GM12891 (cell line): ENCODE measurements around the gene S100A7A.
"Not testable (repeated sequence)": the region's sequence is repeated elsewhere in the genome, so short reads cannot be mapped to it uniquely, and the experiment has no call there.

Source experiments
- DNase-seq: peaks from one replicate; pipeline ENCODE4 v3.0.0; 2011; ENCODE audit warnings: low spot score; ENCODE audit not compliant: insufficient read length
- FAIRE-seq: peaks from 2 replicates; lab custom pipeline; 2011; peaks lifted over from hg19 to GRCh38; lab: Jason Lieb, UNC
- PAX5 ChIP-seq: IDR thresholded peaks from 2 replicates; pipeline ENCODE4 v1.6.1; 2011; ENCODE audit warnings: low read length, moderate library complexity, mild to moderate bottlenecking; ENCODE audit not compliant: insufficient read depth, severe bottlenecking
- POLR2A ChIP-seq: IDR thresholded peaks from 2 replicates; pipeline ENCODE4 v1.6.1; 2011; ENCODE audit warnings: low read depth, low read length, control low read depth
- POLR2AphosphoS5 ChIP-seq: IDR thresholded peaks from 2 replicates; pipeline ENCODE4 v1.6.1; 2011; ENCODE audit warnings: low read depth, low read length, control low read depth
- POU2F2 ChIP-seq: IDR thresholded peaks from 2 replicates; pipeline ENCODE4 v1.6.1; 2011; ENCODE audit warnings: low read depth, mild to moderate bottlenecking, control low read depth, low read length, moderate library complexity
- SPI1 ChIP-seq: IDR thresholded peaks from 2 replicates; pipeline ENCODE4 v1.6.1; 2011; ENCODE audit warnings: low read depth, low read length, control low read depth
- TAF1 ChIP-seq: IDR thresholded peaks from 2 replicates; pipeline ENCODE4 v1.6.1; 2011; ENCODE audit warnings: low read depth, low read length, control low read depth

Gene S100A7A

DNA sequence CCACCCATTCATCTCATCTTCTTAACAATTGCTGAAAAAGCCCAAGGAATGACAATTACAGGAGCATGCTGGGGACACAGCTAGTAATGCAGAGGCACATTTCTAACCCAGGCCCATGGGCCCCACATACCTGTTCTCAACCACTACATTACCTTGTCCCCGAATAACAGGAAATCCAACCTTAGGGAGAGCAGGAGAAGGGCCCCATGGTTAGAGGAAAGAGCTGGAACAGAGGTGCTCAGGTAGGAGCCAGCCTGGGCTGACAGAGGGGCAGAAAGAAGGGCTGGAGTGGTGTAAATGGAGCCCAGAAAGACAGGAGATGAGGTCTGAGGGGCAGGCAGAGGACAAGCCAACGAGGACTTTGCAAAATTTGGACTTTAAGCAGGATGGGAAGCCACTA, 14.1 kb upstream of the S100A7A start:
- no peak for FAIRE-seq
- TF ChIP-seq PAX5 (no peak), POLR2AphosphoS5 (no peak), TAF1 (no peak), SPI1 (no peak), POLR2A (no peak), POU2F2 (no peak)

DNA sequence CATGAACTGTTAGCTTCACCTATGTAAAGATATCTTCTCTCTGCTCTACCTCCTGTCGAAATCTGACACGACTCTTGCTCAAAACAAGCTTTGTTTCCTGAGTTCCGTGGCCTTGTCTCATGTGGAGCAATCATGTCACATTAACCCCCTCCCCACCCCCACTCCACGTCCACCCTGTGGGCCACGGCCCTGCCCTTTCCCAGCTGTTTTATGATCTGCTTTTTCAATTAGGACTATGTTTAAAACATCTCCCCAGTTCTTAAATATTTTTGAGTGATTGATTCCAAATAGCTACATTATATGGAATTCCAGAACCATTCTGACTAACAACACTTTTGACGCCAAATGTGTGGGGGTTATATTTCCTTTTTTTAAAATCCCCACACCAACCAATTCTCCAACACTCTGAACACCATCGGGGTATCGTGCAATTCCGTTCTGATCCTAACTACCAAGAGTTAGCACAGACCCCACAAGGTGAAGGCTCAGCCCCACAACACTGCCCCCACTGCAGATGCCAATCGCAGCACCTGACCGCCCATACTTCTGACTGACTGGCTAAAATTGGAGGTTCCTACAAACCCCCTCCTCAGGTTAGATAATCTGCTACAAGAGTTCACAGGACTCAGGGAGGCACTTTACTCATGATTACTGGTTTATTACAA, 12.8 kb upstream of the S100A7A start:
- DNase-seq (no peak), FAIRE-seq (no peak)
- TF ChIP-seq POU2F2 = no peak
- no peak for TF ChIP-seq SPI1
- no peak for TF ChIP-seq PAX5
- TF ChIP-seq TAF1 = no peak
- TF ChIP-seq POLR2A = no peak
- no peak for TF ChIP-seq POLR2AphosphoS5

More for the DNA sequence above, 14.1 kb upstream of the S100A7A start:
- no peak for DNase-seq

DNA sequence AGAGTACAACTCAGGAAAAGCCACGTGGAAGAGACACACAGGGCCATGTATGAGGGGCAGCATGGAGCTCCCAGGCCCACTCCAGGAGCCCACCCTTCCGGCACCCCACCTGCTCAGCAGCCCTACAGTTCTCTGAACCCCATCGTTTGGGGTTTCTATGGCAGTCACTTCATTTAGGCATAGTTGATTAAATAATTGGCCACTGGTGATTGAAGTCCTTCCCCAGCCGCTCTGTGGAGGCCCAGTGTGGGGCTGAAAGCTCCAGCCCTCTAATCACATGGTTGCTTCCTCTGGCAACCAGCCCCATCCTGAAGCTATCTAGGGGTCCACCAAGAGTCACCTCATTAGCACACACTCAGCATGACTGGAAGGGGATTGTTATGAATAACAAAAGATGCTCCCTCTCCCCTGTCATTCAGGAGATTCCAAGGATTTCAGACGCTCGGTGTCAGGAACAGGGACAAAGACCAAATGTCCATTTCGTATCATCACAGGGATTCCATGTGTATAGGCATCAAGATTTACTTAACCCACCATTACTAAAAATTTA, 12.2 kb upstream of the S100A7A start:
- FAIRE-seq = no peak

DNA sequence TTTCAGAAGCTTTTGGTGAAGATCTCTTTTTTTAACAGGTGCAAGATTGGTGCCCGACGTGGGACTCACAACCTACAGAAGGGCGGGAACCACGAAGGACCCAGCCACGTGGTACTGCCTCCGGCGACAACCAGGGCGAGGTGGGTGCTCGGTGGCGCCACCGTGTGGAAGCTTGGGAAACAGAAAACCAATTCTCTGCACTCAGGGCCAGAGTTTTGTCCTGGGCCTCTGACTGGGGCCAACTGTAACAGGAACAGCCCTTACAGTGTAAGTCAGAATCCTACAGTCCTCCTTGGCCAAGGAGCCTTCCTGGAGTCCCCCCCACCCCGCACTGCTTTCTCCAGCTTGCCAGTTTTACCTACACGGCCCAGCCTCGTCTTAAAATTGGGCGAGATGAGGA, 11.6 kb upstream of the S100A7A start:
- FAIRE-seq (no peak), DNase-seq (peak; percentile 39)
- TF ChIP-seq TAF1 (no peak), POLR2AphosphoS5 (no peak), POU2F2 (no peak), PAX5 (no peak)

More for the DNA sequence above, 12.2 kb upstream of the S100A7A start:
- TF ChIP-seq POU2F2 = no peak
- TF ChIP-seq POLR2AphosphoS5 = no peak
- TF ChIP-seq PAX5 = no peak
- no peak for TF ChIP-seq TAF1
- TF ChIP-seq POLR2A = no peak
- DNase-seq = no peak

DNA sequence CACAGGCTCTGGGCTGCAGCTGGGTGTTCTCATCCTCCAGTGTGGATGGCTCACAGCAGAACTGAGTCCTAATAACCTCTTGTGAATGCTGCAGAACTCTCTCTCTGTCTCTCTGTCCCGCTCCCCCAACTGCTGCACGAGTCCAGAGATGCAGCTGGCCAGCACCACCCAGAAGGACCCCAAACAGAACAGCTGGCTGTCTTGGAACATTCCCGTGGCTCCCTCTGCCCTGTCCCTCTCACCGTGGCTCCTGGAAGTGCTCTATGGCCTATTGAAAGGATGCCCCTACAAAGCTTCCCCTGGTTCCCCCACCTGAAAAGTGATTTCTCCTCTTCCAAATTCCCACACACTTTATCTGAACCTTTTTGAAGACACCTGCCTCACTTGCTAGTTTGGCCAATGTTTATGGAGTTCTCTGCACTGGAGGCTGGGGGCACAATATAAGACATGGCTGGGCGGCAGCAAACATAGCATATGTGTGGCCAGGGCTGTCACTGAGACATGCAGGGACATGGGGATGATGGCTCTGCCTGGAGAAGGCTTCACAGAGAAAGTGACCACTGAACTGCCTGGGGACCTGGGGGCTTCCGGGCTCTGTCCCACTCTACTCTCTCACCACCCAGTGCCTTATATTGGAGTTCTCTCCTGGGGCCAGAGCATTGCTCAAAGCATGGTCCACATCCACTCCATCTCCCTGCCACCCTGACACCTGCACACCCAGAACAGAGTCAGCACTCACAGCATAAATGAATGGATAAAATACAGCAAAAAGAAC, 10.3 kb upstream of the S100A7A start:
- FAIRE-seq, DNase-seq: not testable (repeated sequence)

DNA sequence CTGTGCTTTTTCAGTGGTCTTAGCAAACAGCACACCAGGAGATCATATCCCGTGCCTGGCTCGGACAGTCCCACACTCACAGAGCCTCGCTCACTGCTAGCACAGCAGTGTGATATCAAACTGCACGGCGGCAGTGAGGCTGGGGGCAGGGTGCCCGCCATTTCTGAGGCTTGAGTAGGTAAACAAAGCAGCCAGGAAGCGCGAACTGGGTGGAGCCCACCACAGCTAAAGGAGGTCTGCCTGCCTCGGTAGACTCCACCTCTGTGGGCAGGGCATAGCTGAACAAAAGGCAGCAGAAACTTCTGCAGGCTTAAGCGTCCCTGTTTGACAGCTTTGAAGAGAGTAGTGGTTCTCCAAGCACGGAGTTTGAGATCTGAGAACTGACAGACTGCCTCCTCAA, 9.0 kb upstream of the S100A7A start:
- FAIRE-seq = not testable (repeated sequence)

DNA sequence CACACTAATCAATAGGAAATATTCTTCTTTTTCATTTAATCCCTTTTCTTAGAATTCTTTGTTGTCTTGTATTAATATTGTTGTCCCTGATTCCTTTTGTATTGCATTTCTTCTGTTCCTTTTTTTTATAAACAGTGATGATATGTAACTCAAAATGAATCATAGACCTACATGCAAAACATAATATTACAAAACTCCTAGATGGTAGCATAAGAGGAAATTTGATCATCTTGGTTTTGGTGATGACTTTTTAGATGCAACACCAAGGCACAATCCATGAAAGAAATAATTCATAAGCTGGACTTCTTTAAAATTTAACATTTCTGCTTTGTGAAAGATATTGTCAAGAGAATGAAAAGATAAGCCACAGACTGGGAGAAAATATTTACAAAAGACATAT, 2.4 kb upstream of the S100A7A start:
- not testable (repeated sequence) for FAIRE-seq, DNase-seq

More for the DNA sequence above, 9.0 kb upstream of the S100A7A start:
- DNase-seq = not testable (repeated sequence)

DNA sequence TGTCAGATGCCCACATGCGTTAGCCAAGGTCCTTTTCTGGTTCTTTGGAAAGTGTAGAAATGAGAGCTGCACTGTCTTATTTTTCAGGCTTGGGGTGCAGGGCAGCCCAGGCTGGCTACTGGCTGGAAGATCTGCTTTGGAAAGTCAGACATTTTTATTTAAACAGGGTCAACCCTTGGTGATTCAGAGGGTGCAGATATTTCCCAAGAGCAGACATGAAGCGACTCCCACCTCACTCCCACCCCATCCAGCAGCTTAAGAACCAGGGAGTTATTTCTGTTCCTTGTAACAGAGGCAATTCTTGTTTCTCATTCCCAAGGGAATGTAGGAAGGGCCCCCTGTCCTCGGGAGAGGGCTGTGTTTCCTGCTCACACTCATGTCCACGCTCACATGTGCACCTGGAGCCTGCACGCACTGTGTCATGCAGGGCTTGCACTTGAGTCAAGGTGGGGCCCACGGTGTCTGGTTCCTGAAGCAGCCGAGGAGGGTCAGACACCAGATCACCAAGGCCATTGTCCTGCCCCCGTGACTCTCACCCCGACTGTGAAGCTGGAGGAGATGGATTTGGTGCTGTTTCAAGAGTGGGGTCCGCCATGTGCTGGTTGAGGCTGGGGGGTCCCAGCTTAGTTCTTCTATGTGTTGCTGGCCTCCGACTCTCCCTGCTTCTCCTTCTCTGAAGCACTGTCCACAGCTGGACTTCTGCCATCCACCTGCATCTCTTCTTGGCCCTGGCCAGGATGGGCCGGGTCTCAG, 992 bp downstream of the S100A7A start:
- DNase-seq = no peak
- no peak for TF ChIP-seq TAF1
- TF ChIP-seq POLR2AphosphoS5 = no peak
- no peak for TF ChIP-seq POLR2A
- no peak for TF ChIP-seq PAX5
- TF ChIP-seq SPI1 = no peak
- TF ChIP-seq POU2F2 = no peak
- no peak for FAIRE-seq

DNA sequence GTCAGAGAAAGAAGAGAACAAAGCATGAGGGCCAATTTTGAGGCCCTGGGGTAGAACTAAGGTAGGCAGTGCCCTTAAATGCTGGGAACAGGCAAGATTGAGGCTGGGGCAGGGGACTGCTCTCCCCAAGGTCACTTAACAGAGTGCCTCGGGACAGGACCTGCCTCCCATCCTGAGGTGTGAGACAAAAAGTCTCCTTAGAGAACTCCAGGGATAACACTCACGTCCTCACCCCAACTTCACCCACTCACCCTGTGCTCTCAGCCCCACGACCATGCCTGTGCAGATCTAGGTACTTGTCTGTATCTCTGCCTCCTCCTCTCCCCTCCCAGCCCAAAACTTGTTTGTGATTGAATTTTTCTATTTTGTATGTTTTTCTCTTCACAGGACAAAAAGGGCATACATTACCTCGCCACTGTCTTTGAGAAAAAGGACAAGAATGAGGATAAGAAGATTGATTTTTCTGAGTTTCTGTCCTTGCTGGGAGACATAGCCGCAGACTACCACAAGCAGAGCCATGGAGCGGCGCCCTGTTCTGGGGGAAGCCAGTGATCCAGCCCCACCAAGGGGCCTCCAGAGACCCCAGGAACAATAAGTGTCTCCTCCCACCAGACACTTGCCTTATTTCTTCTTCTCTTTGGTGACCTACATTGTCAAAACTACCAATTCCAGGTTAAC, 2.6 kb downstream of the S100A7A start:
- DNase-seq, FAIRE-seq: not testable (repeated sequence)

DNA sequence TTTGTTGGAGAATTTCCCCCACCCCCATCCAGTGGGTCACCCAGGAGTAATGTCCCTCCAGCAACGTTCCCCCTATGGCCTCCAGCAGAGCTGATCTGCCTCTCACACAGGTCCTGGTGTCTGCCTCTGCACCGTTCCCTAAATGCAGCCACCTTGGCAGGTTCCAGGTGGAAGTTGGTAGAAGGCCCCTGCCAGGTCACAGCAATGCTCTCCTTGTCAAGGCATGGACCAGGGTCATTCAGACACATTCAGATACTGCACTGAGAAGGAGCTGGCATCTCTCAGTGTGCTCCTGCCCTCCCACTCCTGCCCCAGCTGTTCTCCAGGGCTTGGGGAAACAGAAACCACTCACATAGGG, 3.1 kb downstream of the S100A7A start:
- not testable (repeated sequence) for FAIRE-seq, DNase-seq
